ENCODE measurements around the gene CERS6.
A peak's percentile ranks its signal among the peaks of the same experiment; 100 is the strongest.
"Not testable (repeated sequence)": the region's sequence is repeated elsewhere in the genome, so short reads cannot be mapped to it uniquely, and the experiment has no call there.

Gene CERS6

DNA sequence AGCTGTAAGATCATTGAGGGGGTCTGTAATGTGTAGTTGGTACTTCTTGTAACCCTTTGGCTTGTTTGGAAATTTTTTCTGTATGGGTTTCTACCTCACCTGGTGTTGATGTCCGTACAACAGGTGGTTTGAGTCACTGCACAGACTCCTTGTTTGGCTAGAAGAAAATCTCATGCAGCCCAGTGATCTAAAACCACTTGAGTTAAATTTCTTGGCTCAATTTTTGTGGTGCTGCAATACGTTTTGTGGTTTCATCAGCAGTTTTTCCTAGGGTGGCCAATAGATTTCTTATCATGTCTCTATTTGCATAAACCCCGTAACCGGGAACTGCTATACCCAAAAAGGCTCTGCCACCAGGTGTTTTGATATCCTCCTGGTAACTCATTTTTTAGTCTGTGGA is 43.4 kb downstream of the CERS6 start:
- TF ChIP-seq, protein P1, sequence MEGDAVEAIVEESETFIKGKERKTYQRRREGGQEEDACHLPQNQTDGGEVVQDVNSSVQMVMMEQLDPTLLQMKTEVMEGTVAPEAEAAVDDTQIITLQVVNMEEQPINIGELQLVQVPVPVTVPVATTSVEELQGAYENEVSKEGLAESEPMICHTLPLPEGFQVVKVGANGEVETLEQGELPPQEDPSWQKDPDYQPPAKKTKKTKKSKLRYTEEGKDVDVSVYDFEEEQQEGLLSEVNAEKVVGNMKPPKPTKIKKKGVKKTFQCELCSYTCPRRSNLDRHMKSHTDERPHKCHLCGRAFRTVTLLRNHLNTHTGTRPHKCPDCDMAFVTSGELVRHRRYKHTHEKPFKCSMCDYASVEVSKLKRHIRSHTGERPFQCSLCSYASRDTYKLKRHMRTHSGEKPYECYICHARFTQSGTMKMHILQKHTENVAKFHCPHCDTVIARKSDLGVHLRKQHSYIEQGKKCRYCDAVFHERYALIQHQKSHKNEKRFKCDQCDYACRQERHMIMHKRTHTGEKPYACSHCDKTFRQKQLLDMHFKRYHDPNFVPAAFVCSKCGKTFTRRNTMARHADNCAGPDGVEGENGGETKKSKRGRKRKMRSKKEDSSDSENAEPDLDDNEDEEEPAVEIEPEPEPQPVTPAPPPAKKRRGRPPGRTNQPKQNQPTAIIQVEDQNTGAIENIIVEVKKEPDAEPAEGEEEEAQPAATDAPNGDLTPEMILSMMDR (IDR thresholded peaks at IDR 0.05; ENCODE audit: low read depth, low read length) = no peak
- TF ChIP-seq, protein P2, sequence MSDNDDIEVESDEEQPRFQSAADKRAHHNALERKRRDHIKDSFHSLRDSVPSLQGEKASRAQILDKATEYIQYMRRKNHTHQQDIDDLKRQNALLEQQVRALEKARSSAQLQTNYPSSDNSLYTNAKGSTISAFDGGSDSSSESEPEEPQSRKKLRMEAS (IDR thresholded peaks at IDR 0.05; ENCODE audit: low read depth, low read length) = no peak
- no peak for TF ChIP-seq POLR2A (IDR thresholded peaks at IDR 0.05; ENCODE audit: extremely low read depth, insufficient read length)
- TF ChIP-seq MYC (IDR thresholded peaks at IDR 0.05; ENCODE audit: low read depth, low read length) = no peak

DNA sequence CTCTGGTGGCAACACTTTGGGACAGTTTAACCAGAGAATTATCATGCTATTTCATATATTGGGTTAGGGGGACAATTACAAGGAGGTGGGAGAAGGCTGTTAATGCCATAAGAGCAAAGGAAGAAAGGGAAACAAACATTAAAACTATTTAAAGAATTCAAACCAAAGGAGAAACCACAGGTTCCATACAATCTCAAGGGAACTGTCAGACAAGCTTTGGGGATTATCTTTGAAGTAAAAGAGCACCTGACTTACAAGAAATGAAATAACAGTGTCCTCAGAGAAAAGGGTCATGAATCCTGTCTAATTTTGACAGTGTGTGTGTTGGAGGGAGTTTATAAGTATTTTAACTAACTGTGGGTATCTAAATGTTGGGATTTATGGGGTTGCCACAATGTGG is 44.4 kb downstream of the CERS6 start:
- no peak for DNase-seq (ENCODE audit: low read depth)
- H3K4me3 ChIP-seq (ENCODE audit: low read depth, low read length) = no peak overlapping the region
- no peak for TF ChIP-seq MYC (IDR thresholded peaks at IDR 0.05; ENCODE audit: low read depth, low read length)
- TF ChIP-seq, protein P1 (IDR thresholded peaks at IDR 0.05; ENCODE audit: low read depth, low read length) = no peak
- no peak for TF ChIP-seq POLR2A (IDR thresholded peaks at IDR 0.05; ENCODE audit: extremely low read depth, insufficient read length)
- TF ChIP-seq, protein P2 (IDR thresholded peaks at IDR 0.05; ENCODE audit: low read depth, low read length) = no peak

More for the DNA sequence above, 43.4 kb downstream of the CERS6 start:
- DNase-seq (ENCODE audit: low read depth) = no peak
- no peak overlapping the region for H3K4me3 ChIP-seq (ENCODE audit: low read depth, low read length)

DNA sequence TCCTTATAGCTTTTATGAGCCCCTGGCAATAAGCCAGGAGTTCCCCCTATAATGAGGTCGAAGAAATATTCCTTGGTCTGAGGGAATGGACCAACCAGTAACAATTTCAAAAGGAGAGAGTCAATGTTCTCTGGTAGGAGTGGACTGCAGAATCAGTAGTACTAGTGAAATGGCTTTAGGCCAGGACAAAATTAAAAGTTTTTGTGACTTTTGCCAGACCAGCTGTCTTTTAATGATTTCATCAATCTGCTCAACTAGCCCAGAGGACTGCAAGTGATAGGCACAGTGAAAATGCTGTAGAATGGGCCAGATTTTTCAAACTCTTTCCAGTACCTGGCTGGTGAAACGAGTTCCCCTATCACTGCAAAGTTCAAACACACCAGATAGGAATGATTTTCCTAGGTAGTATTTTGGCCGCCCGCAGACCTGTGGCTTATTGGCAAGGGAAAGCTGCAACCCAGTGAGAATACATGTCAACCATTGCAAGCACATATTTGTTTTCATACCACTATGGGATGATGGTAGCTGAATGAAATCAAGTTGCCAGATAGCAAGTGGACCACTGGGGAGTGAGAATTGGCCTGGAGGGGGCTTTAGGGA is 45.5 kb downstream of the CERS6 start:
- no peak overlapping the region for H3K4me3 ChIP-seq (ENCODE audit: low read depth, low read length)
- TF ChIP-seq, protein P1 (IDR thresholded peaks at IDR 0.05; ENCODE audit: low read depth, low read length) = no peak
- no peak for TF ChIP-seq POLR2A (IDR thresholded peaks at IDR 0.05; ENCODE audit: extremely low read depth, insufficient read length)
- TF ChIP-seq, protein P2 (IDR thresholded peaks at IDR 0.05; ENCODE audit: low read depth, low read length) = no peak
- TF ChIP-seq MYC (IDR thresholded peaks at IDR 0.05; ENCODE audit: low read depth, low read length) = no peak
- no peak for DNase-seq (ENCODE audit: low read depth)

DNA sequence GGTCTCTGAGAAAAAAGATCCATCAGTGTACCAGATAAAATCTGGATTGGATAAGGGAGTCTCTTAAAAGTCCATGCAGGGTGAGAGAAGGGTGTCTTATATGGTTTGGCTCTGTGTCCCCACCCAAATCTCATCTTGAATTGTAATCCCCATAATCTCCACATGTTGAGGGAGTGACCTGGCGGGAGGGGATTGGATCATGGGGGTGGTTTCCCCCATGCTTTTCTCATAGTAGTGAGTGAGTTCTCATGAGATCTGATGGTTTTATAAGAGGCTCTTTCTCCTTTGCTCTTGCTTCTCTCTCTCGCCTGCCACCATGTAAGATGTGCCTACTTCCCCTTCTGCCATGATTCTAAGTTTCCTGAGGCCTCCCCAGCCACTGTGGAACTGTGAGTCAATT is 46.8 kb downstream of the CERS6 start:
- H3K4me3 ChIP-seq (ENCODE audit: low read depth, low read length) = not testable (repeated sequence)
- peak; percentile 21 for DNase-seq (ENCODE audit: low read depth)

DNA sequence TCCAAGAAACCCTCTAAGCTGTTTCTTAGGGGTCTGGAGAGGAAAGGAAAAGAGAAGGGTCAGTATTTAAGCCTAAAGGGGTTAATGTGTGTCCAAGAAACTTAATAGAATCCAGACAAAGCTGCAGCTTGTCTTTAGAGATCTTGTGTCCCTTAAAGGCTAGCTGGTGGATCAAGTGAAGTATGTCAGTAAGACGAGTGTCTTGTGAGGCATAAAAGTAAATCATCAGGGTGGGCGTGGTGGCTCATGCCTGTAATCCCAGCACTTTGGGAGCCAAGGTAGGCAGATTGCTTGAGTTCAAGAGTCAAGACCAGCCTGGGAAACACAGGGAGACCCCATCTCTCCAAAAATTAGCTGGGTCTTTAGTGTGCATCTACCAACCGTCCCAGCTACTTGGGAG is 47.8 kb downstream of the CERS6 start:
- no peak for DNase-seq (ENCODE audit: low read depth)
- no peak overlapping the region for H3K4me3 ChIP-seq (ENCODE audit: low read depth, low read length)
- TF ChIP-seq, protein P1 (IDR thresholded peaks at IDR 0.05; ENCODE audit: low read depth, low read length) = no peak
- TF ChIP-seq POLR2A (IDR thresholded peaks at IDR 0.05; ENCODE audit: extremely low read depth, insufficient read length) = no peak
- TF ChIP-seq, protein P2 (IDR thresholded peaks at IDR 0.05; ENCODE audit: low read depth, low read length) = no peak
- TF ChIP-seq MYC (IDR thresholded peaks at IDR 0.05; ENCODE audit: low read depth, low read length) = no peak

DNA sequence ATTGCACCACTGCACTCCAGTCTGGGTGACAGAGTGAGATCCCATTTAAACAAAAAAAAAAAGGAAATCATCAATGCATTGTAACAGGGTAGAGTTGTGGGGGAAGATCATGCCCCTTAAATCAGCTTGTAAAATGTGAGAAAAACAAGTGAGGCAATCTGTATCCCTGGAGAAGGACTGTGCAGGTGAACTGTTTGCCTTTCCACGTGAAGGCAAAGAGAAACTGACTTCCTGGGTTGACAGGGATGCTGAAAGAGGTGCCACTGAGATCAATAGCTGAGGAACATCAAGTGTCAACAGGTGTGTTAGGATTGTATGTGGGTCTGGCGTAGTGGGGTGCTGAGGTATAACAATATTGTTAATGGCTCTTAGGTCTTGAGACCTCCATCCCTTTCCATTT is 48.3 kb downstream of the CERS6 start:
- no peak overlapping the region for H3K4me3 ChIP-seq (ENCODE audit: low read depth, low read length)
- TF ChIP-seq MYC (IDR thresholded peaks at IDR 0.05; ENCODE audit: low read depth, low read length) (no peak), POLR2A (IDR thresholded peaks at IDR 0.05; ENCODE audit: extremely low read depth, insufficient read length) (no peak)
- TF ChIP-seq, protein P1 (IDR thresholded peaks at IDR 0.05; ENCODE audit: low read depth, low read length) = no peak
- TF ChIP-seq, protein P2 (IDR thresholded peaks at IDR 0.05; ENCODE audit: low read depth, low read length) = no peak
- no peak for DNase-seq (ENCODE audit: low read depth)
